Ureter (tissue), 1 donor: ENCODE data around the gene DYRK1A. TPM values are rescaled to one million over a fixed set of nuclear protein-coding genes. Genes with fewer than 3 reads are reported as not detected.

Source experiments
- DNase-seq: peaks from one replicate; pipeline ENCODE4 v3.0.0-alpha.2; 2020; ENCODE audit warnings: low spot score
- total RNA-seq: library from RNA; stranded (reverse); gene quantifications from one replicate; pipeline ENCODE4 v1.2.4, GENCODE V29; 2023
- donor health status: DM: yes; HTN: yes; CAD: no.

DYRK1A gene
- total RNA-seq, 1 donor from 2014 or later = 97.0 TPM

- peak; percentile 31 for DNase-seq
Measured at GRCh38 chr21:37566790-37567615, 200.4 kb downstream of the DYRK1A start.

- DNase-seq = no peak
Measured at GRCh38 chr21:37568415-37568814, 201.8 kb downstream of the DYRK1A start.

GRCh38 chr21:37568916-37569315 lies 202.3 kb downstream of the DYRK1A start:
- no peak for DNase-seq

GRCh38 chr21:37571442-37571841 lies 204.9 kb downstream of the DYRK1A start:
- DNase-seq = no peak

GRCh38 chr21:37574316-37574715 lies 207.7 kb downstream of the DYRK1A start:
- no peak for DNase-seq

- DNase-seq = no peak
Measured at GRCh38 chr21:37574751-37575150, 208.2 kb downstream of the DYRK1A start.

- no peak for DNase-seq
Measured at GRCh38 chr21:37575580-37575979, 209.0 kb downstream of the DYRK1A start.

Other genes starting within 250 kb of the DYRK1A start
- 53.6 TPM for gene VPS26C, start 99.4 kb upstream of the DYRK1A start, total RNA-seq